NCI-H1092 treated with DMSO at 0.1 percent for 48 hours (cell line): ENCODE data around the gene ALDH5A1.
A peak's percentile ranks its signal among the peaks of the same experiment; 100 is the strongest.
"Not testable (repeated sequence)": the region's sequence is repeated elsewhere in the genome, so short reads cannot be mapped to it uniquely, and the experiment has no call there.

Source experiments
- DNase-seq: peaks from one replicate; lab custom pipeline; 2025; lab: John Stamatoyannopoulos, UW

ALDH5A1 gene

GRCh38 chr6:24486065-24486464 is 8.7 kb upstream of the ALDH5A1 start:
- DNase-seq, result no peak

GRCh38 chr6:24489470-24489869 is 5.3 kb upstream of the ALDH5A1 start, which contains the start of gene GPLD1:
TSS of gene GPLD1 (minus strand) at chr6:24489578. CDS start at chr6:24489511, 67 bp downstream.
- no peak for DNase-seq

GRCh38 chr6:24489881-24490280 is 4.9 kb upstream of the ALDH5A1 start:
- DNase-seq, result no peak

- no peak for DNase-seq
These were observed 3.8 kb upstream of the ALDH5A1 start for GRCh38 chr6:24490948-24491347.

GRCh38 chr6:24492475-24492874 is 2.3 kb upstream of the ALDH5A1 start:
- DNase-seq, result no peak

- DNase-seq, result no peak
These were observed 586 bp upstream of the ALDH5A1 start for GRCh38 chr6:24493945-24494820.

GRCh38 chr6:24497254-24497970 is 2.6 kb downstream of the ALDH5A1 start:
- DNase-seq, result no peak

GRCh38 chr6:24500683-24501082 is 5.9 kb downstream of the ALDH5A1 start:
- no peak for DNase-seq

- no peak for DNase-seq
These were observed 6.6 kb downstream of the ALDH5A1 start for GRCh38 chr6:24501374-24501773.

- no peak for DNase-seq
These were observed 7.1 kb downstream of the ALDH5A1 start for GRCh38 chr6:24501914-24502313.

- DNase-seq, result no peak
These were observed 9.5 kb downstream of the ALDH5A1 start for GRCh38 chr6:24504287-24504648.

GRCh38 chr6:24504649-24505586 is 10.1 kb downstream of the ALDH5A1 start:
- DNase-seq, result no peak

- DNase-seq, result no peak
These were observed 12.2 kb downstream of the ALDH5A1 start for GRCh38 chr6:24506814-24507520.

- DNase-seq, result not testable (repeated sequence)
These were observed 17.2 kb downstream of the ALDH5A1 start for GRCh38 chr6:24511976-24512375.

GRCh38 chr6:24513602-24514001 is 18.8 kb downstream of the ALDH5A1 start:
- no peak for DNase-seq

GRCh38 chr6:24517659-24518543 is 23.1 kb downstream of the ALDH5A1 start:
- DNase-seq, result no peak

- no peak for DNase-seq
These were observed 26.3 kb downstream of the ALDH5A1 start for GRCh38 chr6:24520929-24521546.

GRCh38 chr6:24522228-24523176 is 27.7 kb downstream of the ALDH5A1 start:
- peak; percentile 52 for DNase-seq

GRCh38 chr6:24524329-24524728 is 29.6 kb downstream of the ALDH5A1 start:
- no peak for DNase-seq
